Activated T-helper 2 cell treated with anti-CD3 and anti-CD28 coated beads, Interferon-gamma antibody, Interleukin-2, Interleukin-4, amounts not matched to agents 10 μg/mL and 5 μg/mL and 100 μg/mL, durations not matched to agents 14 hours and 24 hours and 36 hours (primary cell): Measurements from ENCODE around the gene GIMAP6. TPM values are rescaled to one million over a fixed set of nuclear protein-coding genes. Genes with fewer than 3 reads are reported as not detected.
"Not testable (repeated sequence)": the region's sequence is repeated elsewhere in the genome, so short reads cannot be mapped to it uniquely, and the experiment has no call there.

Experiments used
- DNase-seq: peaks from one replicate; pipeline ENCODE4 v3.0.0; 2021; ENCODE audit warnings: low spot score
- H3K27ac Mint-ChIP-seq: one replicate; pipeline ENCODE4 v1.8.0; 2021; ENCODE audit warnings: mixed read lengths
- H3K27me3 Mint-ChIP-seq: one replicate; pipeline ENCODE4 v1.8.0; 2021; ENCODE audit warnings: low read depth, mixed read lengths
- H3K36me3 Mint-ChIP-seq: one replicate; pipeline ENCODE4 v1.8.0; 2021; ENCODE audit warnings: low read depth, mixed read lengths
- H3K4me1 Mint-ChIP-seq: one replicate; pipeline ENCODE4 v1.8.0; 2021; ENCODE audit warnings: low read depth, mixed read lengths
- H3K4me3 Mint-ChIP-seq: one replicate; pipeline ENCODE4 v1.8.0; 2021; ENCODE audit warnings: low read depth, mild to moderate bottlenecking, moderate library complexity, mixed read lengths
- H3K9me3 Mint-ChIP-seq: one replicate; pipeline ENCODE4 v1.8.0; 2021; ENCODE audit warnings: mixed read lengths
- intact Hi-C: fragments of 100-400 bp; cut with micrococcal nuclease; formaldehyde crosslinking; loops from one replicate; pipeline ENCODE4 v1.15.1; 2023
- total RNA-seq: library from RNA; stranded (reverse); gene quantifications from 2 replicates; pipeline ENCODE4 v1.2.3, GENCODE V29; 2022

The GIMAP6 gene
- total RNA-seq, 1 donor from 2014 or later: 29.4 TPM

- H3K36me3 Mint-ChIP-seq: peaks cover 34% of the 10 kb centered on the region
- peaks cover 78% of the 10 kb centered on the region for H3K4me1 Mint-ChIP-seq
- peak overlapping the region; percentile 96 for H3K27ac Mint-ChIP-seq
- no peak overlapping the region for H3K4me3 Mint-ChIP-seq
- H3K27me3 Mint-ChIP-seq: no peaks in the 10 kb centered on the region
- DNase-seq: no peak
- intact Hi-C loops: loop anchor here (5.0 to 10.0 kb wide), 5 partner anchors 50 to 422 kb away; partner anchors contain the start of gene AGAP3
- H3K9me3 Mint-ChIP-seq: peaks cover 8% of the 10 kb centered on the region
Measured at GRCh38 chr7:150665089-150665748, 33.0 kb upstream of the GIMAP6 start.

DNA sequence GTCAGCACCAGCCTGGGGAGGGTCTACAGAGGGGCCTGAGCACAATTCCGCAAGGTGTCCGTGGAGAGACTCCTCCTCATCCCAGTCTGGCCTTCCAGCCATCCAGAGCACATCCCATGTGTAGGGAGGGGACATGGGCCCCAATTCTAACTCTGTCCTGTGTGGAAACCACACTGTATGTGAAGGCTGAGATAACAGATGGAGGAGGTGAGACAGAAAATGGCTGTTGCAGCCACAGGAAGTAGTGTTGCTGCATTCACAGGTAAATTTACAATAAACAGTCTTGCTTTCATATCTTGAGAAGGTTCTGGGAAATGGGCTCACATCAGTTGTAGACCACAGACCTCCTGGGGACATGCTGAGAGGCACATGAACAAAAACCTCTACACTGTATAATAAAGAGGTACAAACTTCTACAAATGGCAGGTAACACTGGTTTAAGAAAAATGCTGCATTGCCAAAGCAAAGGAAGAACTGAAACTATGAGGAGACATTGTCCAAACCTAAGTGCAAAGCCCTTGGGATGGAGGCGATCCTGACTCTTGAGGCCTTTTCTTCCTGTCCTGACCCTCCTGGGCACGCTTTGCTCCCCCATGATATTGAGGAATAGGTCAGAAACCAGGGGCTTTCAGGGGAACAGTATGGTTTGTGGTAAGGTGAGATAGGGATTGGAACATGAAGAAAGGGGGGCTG lies 31.8 kb upstream of the GIMAP6 start:
- Mint-ChIP-seq H3K27me3 (no peaks in the 10 kb centered on the region), H3K4me1 (peaks cover 73% of the 10 kb centered on the region), H3K36me3 (peaks cover 31% of the 10 kb centered on the region), H3K27ac (peak overlapping the region; percentile 96), H3K9me3 (peaks cover 5% of the 10 kb centered on the region), H3K4me3 (peak overlapping the region; percentile 40)
- DNase-seq: peak; percentile 52
- intact Hi-C loops: loop anchor here (10.0 kb wide), 1 partner anchor 49 kb away; no protein-coding TSS in a partner anchor

- Mint-ChIP-seq H3K27ac (peak overlapping the region; percentile 63), H3K36me3 (peaks cover 28% of the 10 kb centered on the region), H3K9me3 (peaks cover 13% of the 10 kb centered on the region), H3K4me1 (peaks cover 65% of the 10 kb centered on the region)
- DNase-seq, H3K4me3 Mint-ChIP-seq, H3K27me3 Mint-ChIP-seq: not testable (repeated sequence)
- intact Hi-C loops: loop anchor here (10.0 kb wide), 1 partner anchor 48 kb away; no protein-coding TSS in a partner anchor
Measured at GRCh38 chr7:150662821-150663220, 30.6 kb upstream of the GIMAP6 start.

- peaks cover 30% of the 10 kb centered on the region for H3K36me3 Mint-ChIP-seq
- peaks cover 31% of the 10 kb centered on the region for H3K9me3 Mint-ChIP-seq
- DNase-seq: no peak
- H3K4me3 Mint-ChIP-seq: no peak overlapping the region
- peaks cover 48% of the 10 kb centered on the region for H3K4me1 Mint-ChIP-seq
- H3K27ac Mint-ChIP-seq: no peak overlapping the region
- intact Hi-C loops: loop anchor here (10.0 kb wide), 1 partner anchor 46 kb away; no protein-coding TSS in a partner anchor
- no peaks in the 10 kb centered on the region for H3K27me3 Mint-ChIP-seq
Measured at GRCh38 chr7:150660939-150661613, 28.9 kb upstream of the GIMAP6 start.

GRCh38 chr7:150657526-150657925 lies 25.3 kb upstream of the GIMAP6 start:
- Mint-ChIP-seq H3K4me3 (no peak overlapping the region), H3K9me3 (peaks cover 42% of the 10 kb centered on the region), H3K27ac (no peak overlapping the region), H3K27me3 (no peaks in the 10 kb centered on the region), H3K4me1 (peaks cover 16% of the 10 kb centered on the region), H3K36me3 (peaks cover 29% of the 10 kb centered on the region)
- DNase-seq: no peak
- intact Hi-C loops: no loop called here

DNA sequence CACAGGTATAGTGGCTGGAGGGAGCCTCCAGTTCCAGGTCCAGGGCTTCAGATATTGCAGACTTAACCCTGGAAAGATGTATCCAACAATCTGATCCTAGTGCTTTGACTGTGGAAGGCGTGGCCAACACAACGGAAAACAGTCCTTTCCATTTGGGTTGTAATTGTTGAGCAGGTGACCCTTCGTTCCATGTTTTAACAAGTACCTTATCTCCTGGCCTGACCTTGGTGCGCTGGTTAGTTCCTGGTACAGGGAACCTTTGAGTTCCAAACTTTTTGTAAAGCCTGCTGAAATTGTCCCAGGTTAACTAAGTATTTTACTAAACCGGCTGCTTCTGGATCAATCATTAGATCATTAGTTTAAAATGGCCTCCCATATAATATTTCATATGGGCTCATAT lies 23.9 kb upstream of the GIMAP6 start:
- DNase-seq: no peak
- Mint-ChIP-seq H3K9me3 (peaks cover 57% of the 10 kb centered on the region), H3K36me3 (peaks cover 31% of the 10 kb centered on the region), H3K27me3 (no peaks in the 10 kb centered on the region), H3K4me3 (no peak overlapping the region), H3K4me1 (peaks cover 6% of the 10 kb centered on the region), H3K27ac (no peak overlapping the region)
- intact Hi-C loops: no loop called here

- no peak overlapping the region for H3K27ac Mint-ChIP-seq
- no peak for DNase-seq
- no peaks in the 10 kb centered on the region for H3K27me3 Mint-ChIP-seq
- peaks cover 28% of the 10 kb centered on the region for H3K36me3 Mint-ChIP-seq
- H3K9me3 Mint-ChIP-seq: peaks cover 59% of the 10 kb centered on the region
- intact Hi-C loops: no loop called here
- peaks cover 2% of the 10 kb centered on the region for H3K4me1 Mint-ChIP-seq
- no peak overlapping the region for H3K4me3 Mint-ChIP-seq
Measured at GRCh38 chr7:150654692-150655091, 22.5 kb upstream of the GIMAP6 start.

DNA sequence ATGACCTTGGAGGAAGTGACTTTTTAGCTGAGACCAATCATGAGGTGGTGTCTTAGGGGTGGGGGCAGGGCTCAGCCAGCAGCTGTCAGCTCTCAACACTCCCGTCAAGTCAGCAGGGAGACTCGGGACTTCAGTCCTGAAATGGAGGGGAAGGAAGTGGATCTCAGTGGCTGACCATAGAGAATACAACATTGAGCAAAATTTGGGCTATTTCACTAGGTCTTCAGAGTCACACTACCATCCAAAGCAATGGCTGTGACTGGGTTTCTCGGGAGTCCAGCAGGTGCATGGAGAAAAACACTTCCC lies 16.8 kb upstream of the GIMAP6 start:
- H3K36me3 Mint-ChIP-seq: peaks cover 58% of the 10 kb centered on the region
- intact Hi-C loops: no loop called here
- DNase-seq: no peak
- no peak overlapping the region for H3K27ac Mint-ChIP-seq
- H3K4me1 Mint-ChIP-seq: peaks cover 22% of the 10 kb centered on the region
- no peaks in the 10 kb centered on the region for H3K27me3 Mint-ChIP-seq
- no peak overlapping the region for H3K4me3 Mint-ChIP-seq
- H3K9me3 Mint-ChIP-seq: peaks cover 58% of the 10 kb centered on the region

- no peak for DNase-seq
- no peaks in the 10 kb centered on the region for H3K27me3 Mint-ChIP-seq
- peaks cover 53% of the 10 kb centered on the region for H3K9me3 Mint-ChIP-seq
- H3K4me1 Mint-ChIP-seq: peaks cover 20% of the 10 kb centered on the region
- H3K4me3 Mint-ChIP-seq: no peak overlapping the region
- peaks cover 58% of the 10 kb centered on the region for H3K36me3 Mint-ChIP-seq
- intact Hi-C loops: no loop called here
- no peak overlapping the region for H3K27ac Mint-ChIP-seq
Measured at GRCh38 chr7:150648353-150649079, 16.3 kb upstream of the GIMAP6 start.

DNA sequence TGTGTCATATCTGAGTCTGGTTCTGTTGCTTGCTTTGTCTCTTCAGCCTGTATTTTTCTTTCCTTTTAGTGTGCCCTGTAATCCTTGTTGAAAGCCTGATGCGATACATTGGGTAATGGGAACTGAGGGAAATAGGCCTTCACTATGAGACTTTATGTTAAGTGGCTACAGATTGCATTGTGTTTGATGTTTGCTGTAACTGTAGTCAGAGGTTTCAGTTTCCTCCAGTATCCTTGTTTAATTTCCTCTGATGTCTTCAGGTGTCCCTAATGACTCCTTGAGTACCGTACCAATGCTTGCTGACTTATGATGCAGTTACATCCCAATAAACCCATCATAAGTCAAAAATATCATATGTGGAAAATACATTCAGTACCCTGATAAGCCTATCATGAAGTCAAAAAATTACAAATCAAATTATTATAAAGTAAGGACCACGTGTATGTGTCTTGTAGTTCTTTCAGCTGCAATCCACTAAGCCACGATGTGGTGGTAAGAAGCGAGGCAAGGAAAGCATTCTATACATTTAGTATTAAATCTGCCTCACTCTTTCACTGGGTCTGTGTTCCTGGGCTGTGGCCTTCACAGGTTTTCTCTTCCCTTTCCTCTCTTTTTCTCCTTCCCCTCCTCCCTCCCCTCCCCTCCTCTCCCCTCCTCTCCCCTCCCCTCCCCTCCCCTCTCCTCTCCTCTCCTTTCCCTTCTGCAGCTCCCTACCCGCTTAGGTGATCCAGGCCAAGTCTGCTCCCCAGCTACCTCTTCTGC lies 13.3 kb upstream of the GIMAP6 start:
- Mint-ChIP-seq H3K27me3 (no peaks in the 10 kb centered on the region), H3K27ac (no peak overlapping the region), H3K4me1 (peaks cover 20% of the 10 kb centered on the region), H3K4me3 (no peak overlapping the region), H3K36me3 (peaks cover 51% of the 10 kb centered on the region), H3K9me3 (peaks cover 32% of the 10 kb centered on the region)
- intact Hi-C loops: no loop called here
- no peak for DNase-seq

DNA sequence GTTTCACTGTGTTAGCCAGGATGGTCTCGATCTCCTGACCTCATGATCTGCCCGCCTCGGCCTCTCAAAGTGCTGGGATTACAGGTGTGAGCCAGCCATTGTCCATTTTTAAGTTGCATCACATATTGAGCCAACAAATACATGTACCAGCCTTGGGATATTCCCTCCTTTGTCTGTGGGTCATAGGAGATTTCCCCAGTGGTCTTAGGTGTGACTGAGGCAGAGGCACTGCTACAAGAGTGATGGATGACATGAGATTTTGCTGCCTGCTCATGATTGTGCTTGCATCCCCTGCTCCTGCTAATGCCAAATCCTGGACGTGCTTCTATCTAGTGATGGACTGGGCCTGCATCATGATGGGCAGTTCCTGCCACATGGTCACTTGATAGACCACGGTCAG lies 10.7 kb upstream of the GIMAP6 start:
- H3K36me3 Mint-ChIP-seq: peaks cover 47% of the 10 kb centered on the region
- H3K27ac Mint-ChIP-seq: no peak overlapping the region
- peaks cover 9% of the 10 kb centered on the region for H3K4me1 Mint-ChIP-seq
- intact Hi-C loops: no loop called here
- H3K27me3 Mint-ChIP-seq: no peaks in the 10 kb centered on the region
- H3K4me3 Mint-ChIP-seq: no peak overlapping the region
- no peak for DNase-seq
- H3K9me3 Mint-ChIP-seq: peaks cover 47% of the 10 kb centered on the region

DNA sequence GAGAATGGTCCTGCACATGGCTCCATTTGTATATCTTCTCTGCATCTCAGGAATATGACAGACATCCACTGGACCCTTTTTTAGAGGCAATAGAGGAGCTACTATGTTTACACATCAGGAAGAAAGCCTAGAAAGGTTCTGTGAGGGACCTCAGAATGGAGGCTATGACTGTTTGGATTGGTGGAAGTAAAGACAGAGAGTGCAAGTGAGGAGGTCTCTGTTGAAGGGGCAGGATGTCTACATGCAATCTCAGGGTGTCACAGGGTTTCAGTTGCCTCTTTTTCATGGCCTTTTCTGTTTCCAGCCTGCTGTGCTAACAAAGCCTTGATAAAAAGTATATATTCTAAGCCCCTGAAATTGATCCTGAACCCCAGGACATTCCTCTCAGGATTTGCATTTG lies 9.7 kb upstream of the GIMAP6 start:
- peaks cover 55% of the 10 kb centered on the region for H3K36me3 Mint-ChIP-seq
- peaks cover 9% of the 10 kb centered on the region for H3K4me1 Mint-ChIP-seq
- peaks cover 55% of the 10 kb centered on the region for H3K9me3 Mint-ChIP-seq
- no peak overlapping the region for H3K27ac Mint-ChIP-seq
- intact Hi-C loops: no loop called here
- H3K4me3 Mint-ChIP-seq: no peak overlapping the region
- DNase-seq: no peak
- H3K27me3 Mint-ChIP-seq: no peaks in the 10 kb centered on the region
